Stimulated activated naive B cell treated with anti-CD40 and anti-IgM and Interleukin-4, amounts not matched to agents 10 μg/mL and 1 μg/mL and 100 μg/mL, for 72 hours (primary cell): ENCODE data around the gene ARL5A.

ENCODE experiments used
- ATAC-seq, 2 donors: fragments of 150-1000 bp; cut with Tn5 transposase; replicated peaks; 2 replicates each; pipeline ENCODE4 v1.10.0; 2021; ENCODE audit warnings: moderate library complexity in 1 of 2
- DNase-seq: peaks from one replicate; pipeline ENCODE4 v3.0.0; 2021
- H3K27ac Mint-ChIP-seq: one replicate; pipeline ENCODE4 v1.8.0; 2022; ENCODE audit warnings: mild to moderate bottlenecking, mixed read lengths
- H3K27me3 Mint-ChIP-seq, 2 donors: one replicate each; pipeline ENCODE4 v1.8.0; 2022; ENCODE audit warnings: mixed read lengths in 2 of 2
- H3K36me3 Mint-ChIP-seq, 2 donors: one replicate each; pipeline ENCODE4 v1.8.0; 2022; ENCODE audit warnings: mixed read lengths in 2 of 2, mild to moderate bottlenecking in 1 of 2
- H3K4me1 Mint-ChIP-seq, 2 donors: one replicate each; pipeline ENCODE4 v1.8.0; 2022; ENCODE audit warnings: mixed read lengths in 2 of 2, mild to moderate bottlenecking in 1 of 2
- H3K4me3 Mint-ChIP-seq, 2 donors: one replicate each; pipeline ENCODE4 v1.8.0; 2022; ENCODE audit warnings: mild to moderate bottlenecking in 2 of 2, mixed read lengths in 2 of 2, moderate library complexity in 1 of 2
- H3K9me3 Mint-ChIP-seq, 2 donors: one replicate each; pipeline ENCODE4 v1.8.0; 2022; ENCODE audit warnings: mixed read lengths in 2 of 2, mild to moderate bottlenecking in 1 of 2

ARL5A gene

DNA sequence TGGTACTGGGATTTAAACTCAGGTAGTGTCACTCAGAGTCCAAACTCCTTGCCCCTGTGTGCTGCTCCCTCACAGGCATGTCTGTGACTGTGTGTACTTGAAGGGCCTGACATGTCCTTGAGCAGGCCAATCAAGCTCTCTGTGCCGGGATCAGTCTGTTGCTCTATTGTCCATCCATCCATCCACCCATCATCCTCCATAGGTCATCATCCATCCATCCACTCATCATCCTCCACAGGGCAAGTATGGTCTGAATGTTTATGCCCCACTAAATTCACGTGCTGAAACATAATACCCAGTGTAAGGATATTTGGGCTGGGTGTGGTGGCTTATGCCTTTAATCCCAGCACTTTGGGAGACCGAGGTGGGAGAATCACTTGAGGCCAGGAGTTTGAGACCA is 69.5 kb downstream of the ARL5A start:
- Mint-ChIP-seq H3K36me3 (peaks cover 0 to 5% of the 10 kb centered on the region in 2 donors), H3K4me3 (no peak overlapping the region), H3K27ac (no peak overlapping the region), H3K27me3 (no peaks in the 10 kb centered on the region), H3K9me3 (no peaks in the 10 kb centered on the region), H3K4me1 (peaks cover 14 to 22% of the 10 kb centered on the region in 2 donors)
- ATAC-seq (no peak), DNase-seq (no peak)

DNA sequence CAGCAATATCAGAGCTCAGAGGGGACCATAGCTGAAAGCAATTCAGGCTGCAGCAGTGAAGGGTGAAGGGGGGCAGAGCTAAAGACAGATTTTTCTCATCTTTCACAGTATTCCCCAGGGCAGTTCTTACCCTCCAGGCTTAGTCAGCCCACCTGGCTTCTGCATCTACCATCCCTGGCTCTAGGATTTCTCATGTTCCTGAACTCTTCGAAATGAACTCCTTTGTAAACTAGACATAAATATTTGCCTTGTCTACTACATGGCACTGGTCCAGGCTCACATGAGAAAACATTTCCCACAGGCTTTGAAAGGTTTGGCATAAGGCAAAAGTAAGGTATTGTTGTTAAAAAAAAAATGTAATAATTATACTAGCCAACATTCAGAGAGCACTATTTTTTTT is 70.4 kb downstream of the ARL5A start:
- H3K36me3 Mint-ChIP-seq, result peaks cover 0 to 5% of the 10 kb centered on the region in 2 donors
- H3K27me3 Mint-ChIP-seq, result no peaks in the 10 kb centered on the region
- no peaks in the 10 kb centered on the region for H3K9me3 Mint-ChIP-seq
- H3K27ac Mint-ChIP-seq, result no peak overlapping the region
- H3K4me1 Mint-ChIP-seq, result peaks cover 8 to 14% of the 10 kb centered on the region in 2 donors
- no peak for DNase-seq
- H3K4me3 Mint-ChIP-seq, result no peak overlapping the region
- no peak for ATAC-seq

DNA sequence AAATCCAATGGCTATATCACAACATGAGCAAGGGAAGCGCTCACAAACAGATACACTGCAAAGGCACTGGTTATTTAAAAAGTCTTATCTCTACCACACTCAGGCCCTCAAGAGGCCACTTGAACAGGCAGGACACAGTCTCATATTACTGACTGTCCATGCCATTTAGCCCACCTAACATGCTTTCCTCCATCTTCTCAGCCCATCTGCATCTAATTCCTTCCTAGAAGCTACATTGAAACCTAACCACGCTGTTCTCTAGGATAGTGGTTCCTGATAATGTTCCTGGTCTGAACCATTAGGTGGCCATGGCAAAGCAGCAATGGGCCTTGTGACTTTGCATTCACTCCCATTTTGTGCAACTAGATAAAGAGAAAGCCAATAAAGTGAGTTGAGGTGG is 71.4 kb downstream of the ARL5A start:
- Mint-ChIP-seq H3K4me1 (peaks cover 7 to 12% of the 10 kb centered on the region in 2 donors), H3K4me3 (no peak overlapping the region), H3K27ac (no peak overlapping the region)

DNA sequence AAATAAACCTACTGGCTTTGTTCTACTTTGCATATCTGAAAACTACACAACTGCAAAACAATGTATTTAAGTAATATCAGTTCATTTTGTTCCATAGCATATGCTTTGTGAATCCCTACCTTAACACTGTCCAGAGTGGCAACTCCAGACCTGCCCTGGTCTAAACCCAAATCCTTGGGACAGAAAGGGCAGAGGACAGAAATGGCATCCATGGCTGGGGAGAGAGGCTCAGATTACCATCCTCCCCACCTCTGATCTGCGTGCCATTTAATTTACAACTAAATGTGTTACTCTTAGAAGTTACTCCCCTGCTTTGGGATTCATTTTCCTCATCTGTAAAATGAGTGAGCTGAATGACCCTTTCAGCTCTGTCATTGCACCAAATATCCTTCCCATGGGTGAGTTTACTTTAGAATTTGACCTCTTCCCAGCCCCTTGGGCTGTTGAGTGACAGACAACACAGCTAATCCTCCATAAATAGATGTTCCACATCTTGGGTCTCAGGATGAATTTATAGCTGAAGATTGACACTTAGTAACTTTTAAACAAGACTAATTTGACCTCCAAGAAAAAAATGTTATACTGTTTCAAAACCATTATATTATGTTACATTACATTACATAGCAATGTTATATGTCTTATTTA is 73.8 kb downstream of the ARL5A start:
- no peak for ATAC-seq
- Mint-ChIP-seq H3K9me3 (no peaks in the 10 kb centered on the region), H3K27me3 (no peaks in the 10 kb centered on the region), H3K36me3 (no peaks in the 10 kb centered on the region), H3K4me1 (peaks cover 4 to 6% of the 10 kb centered on the region in 2 donors), H3K4me3 (no peak overlapping the region), H3K27ac (no peak overlapping the region)
- DNase-seq, result no peak

More for the DNA sequence above, 71.4 kb downstream of the ARL5A start:
- no peak for DNase-seq
- no peaks in the 10 kb centered on the region for H3K27me3 Mint-ChIP-seq
- H3K36me3 Mint-ChIP-seq, result peaks cover 0 to 5% of the 10 kb centered on the region in 2 donors
- H3K9me3 Mint-ChIP-seq, result no peaks in the 10 kb centered on the region
- ATAC-seq, result no peak

DNA sequence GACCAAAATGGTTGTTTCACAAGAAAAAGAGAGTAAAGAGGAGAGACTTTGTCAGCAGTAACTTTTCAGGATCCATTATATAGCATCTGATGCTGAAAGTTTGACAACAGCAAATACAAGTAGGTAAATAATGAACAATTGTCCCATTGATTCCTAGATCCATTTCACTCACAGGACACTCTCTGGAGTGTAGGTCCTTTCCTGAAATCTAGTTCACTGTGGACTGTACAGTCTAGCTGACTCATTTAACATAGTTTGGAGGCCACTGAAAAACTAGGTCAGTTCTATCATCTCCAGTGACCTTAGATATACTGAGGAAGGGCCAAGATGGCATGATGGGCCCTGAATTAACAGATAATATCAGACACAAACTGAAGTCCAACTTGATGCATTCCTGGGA is 74.7 kb downstream of the ARL5A start:
- ATAC-seq (no peak), DNase-seq (no peak)
- no peak overlapping the region for H3K27ac Mint-ChIP-seq
- no peaks in the 10 kb centered on the region for H3K36me3 Mint-ChIP-seq
- no peaks in the 10 kb centered on the region for H3K27me3 Mint-ChIP-seq
- no peak overlapping the region for H3K4me3 Mint-ChIP-seq
- H3K4me1 Mint-ChIP-seq, result peaks cover 4 to 6% of the 10 kb centered on the region in 2 donors
- no peaks in the 10 kb centered on the region for H3K9me3 Mint-ChIP-seq
